COLO668 (cell line): ENCODE measurements around the gene CYP3A4.
"Not testable (repeated sequence)": the region's sequence is repeated elsewhere in the genome, so short reads cannot be mapped to it uniquely, and the experiment has no call there.

Experiments
- DNase-seq: peaks from one replicate; lab custom pipeline; 2025; ENCODE audit not compliant: unreplicated experiment; lab: John Stamatoyannopoulos, UW

Gene CYP3A4

GRCh38 chr7:99730238-99730810 lies 53.7 kb downstream of the CYP3A4 start:
- no peak for DNase-seq

DNA sequence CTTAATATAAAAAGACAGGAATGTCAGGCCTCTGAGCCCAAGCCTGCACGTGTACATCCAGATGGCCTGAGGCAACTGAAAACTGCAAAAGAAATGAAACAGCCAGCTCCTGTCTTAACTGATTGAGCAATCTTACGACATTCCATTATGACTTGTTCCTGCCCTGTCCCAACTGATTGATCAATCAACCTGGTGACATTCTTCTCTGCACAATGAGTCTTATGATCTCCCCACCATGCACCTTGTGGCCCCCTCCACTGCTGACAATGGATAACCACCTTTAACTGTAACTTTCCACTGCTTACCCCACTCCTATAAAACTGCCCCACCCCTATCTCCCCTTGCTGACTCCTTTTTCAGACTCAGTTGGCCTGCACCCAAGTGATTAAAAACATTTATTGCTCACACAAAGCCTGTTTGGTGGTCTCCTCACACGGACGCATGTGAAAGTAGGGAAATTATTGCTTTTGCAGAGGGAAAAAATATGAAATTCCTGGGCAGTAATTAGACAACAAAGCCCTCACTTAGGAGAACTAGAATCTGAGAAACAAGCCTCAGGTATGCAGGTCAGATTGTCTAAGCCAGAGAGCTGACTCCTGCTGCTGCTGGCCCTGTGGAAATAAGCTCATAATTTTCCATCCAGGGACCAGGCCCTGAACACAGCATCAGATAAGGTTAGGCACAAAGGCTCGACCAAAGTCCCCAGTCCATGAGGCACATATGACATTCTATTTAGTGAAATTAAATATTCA lies 54.3 kb downstream of the CYP3A4 start:
- no peak for DNase-seq

GRCh38 chr7:99728615-99729014 lies 55.4 kb downstream of the CYP3A4 start:
- no peak for DNase-seq

GRCh38 chr7:99723201-99723600 lies 60.8 kb downstream of the CYP3A4 start:
- not testable (repeated sequence) for DNase-seq

GRCh38 chr7:99720800-99721595 lies 63.0 kb downstream of the CYP3A4 start:
- no peak for DNase-seq

DNA sequence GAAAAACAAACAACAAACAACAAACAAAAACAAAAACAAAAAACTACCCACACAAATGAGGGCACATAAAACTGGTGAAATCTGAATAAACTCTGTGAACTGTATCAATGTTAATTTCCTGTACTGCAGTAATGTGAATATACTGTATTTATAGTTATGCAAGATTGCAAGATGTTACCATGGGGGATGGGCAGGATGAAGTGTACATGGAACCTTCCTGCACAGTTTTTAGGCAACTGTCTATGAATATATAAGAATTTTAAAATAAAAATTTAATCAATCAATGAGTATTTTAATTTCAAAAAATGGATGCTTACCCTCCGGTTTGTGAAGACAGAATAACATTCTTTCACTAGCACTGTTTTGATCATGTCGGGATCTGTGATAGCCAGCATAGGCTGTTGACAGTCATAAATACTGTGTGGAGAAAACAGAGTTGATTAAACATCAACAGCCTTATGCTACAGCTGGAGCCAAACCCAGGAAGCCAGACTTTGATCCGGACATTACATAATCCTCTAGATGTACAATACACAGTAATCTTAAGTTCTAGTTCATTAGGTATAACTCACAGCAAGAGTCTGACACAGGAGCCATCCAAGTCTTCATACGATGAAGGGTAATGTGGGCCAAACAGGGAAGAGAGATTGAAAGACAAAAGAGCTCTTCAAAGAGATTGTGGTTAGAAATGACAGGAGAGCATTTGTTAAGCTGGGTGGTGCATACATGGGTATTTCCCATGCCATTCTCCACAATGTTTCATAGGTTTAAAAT lies 63.8 kb downstream of the CYP3A4 start:
- DNase-seq = no peak

- no peak for DNase-seq
These were observed 69.9 kb downstream of the CYP3A4 start for GRCh38 chr7:99713995-99714570.

- no peak for DNase-seq
These were observed 74.0 kb downstream of the CYP3A4 start for GRCh38 chr7:99709838-99710578.

DNA sequence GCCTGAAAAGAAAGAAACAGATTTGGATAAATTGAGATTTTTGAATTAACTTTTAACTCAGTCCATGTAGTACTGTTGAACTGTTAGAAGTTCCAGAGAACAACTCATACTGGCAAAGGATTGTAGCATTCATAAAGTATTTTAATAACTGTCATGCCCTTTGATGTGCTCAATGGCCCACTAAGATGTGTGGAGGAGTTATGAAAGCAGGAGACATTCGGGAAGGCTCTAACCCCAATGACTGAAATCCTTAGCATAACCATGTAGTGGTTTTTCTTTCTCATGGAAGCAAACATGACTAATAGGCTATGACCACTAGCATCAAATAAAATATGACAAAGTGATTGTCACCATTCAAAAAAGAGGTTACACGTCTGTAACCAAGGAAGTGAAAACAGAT lies 74.7 kb downstream of the CYP3A4 start:
- DNase-seq = no peak

DNA sequence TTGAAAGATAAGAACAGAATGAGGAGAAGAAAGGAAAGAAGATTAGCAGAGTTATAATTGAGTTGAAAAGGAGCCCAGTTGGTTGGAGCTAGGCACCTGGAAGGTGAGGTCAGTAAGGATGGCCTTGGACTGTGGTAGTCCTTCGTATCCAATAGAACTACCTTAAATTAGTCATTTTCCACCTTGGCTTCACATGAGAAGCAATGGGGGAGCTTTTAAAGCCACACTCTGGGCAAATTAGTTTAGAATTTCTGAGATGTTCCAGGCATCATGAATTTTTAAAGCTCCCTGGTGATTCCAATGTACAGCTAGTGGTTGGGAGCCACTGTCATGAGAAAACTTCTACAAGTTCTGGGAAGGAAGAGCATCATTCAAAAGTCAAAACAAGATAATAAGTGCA lies 76.9 kb downstream of the CYP3A4 start:
- DNase-seq = no peak
